Panc1 (cell line): ENCODE results near the gene BCAS3. TPM values are rescaled to one million over a fixed set of nuclear protein-coding genes. Genes with fewer than 3 reads are reported as not detected.

ENCODE experiments used
- ATAC-seq: fragments of 200-7000 bp; cut with Tn5 transposase; 2 replicates; pipeline ENCODE4 v1.9.1; 2020; ENCODE audit warnings: mild to moderate bottlenecking, moderate library complexity
- BruUV-seq: library from RNA; stranded (reverse); fragments of 400-500 nt; replicated peaks from 2 replicates; lab custom pipeline; 2021; lab: Mats Ljungman, UMichigan
- CTCF ChIA-PET: fragments of 300-600 bp; sonication (Branson Sonifier 250); formaldehyde crosslinking; loops from one replicate; lab custom pipeline; 2022; ENCODE audit warnings: antibody characterized with exemption; lab: Charles Lee
- POLR2A ChIA-PET: fragments of 300-600 bp; sonication (Branson Sonifier 250); formaldehyde crosslinking; loops from one replicate; lab custom pipeline; 2022; ENCODE audit warnings: antibody characterized with exemption; lab: Charles Lee
- DNase-seq: peaks from one replicate; pipeline ENCODE4 v3.0.0-alpha.2; 2010; ENCODE audit warnings: low read depth, low spot score
- H3K27ac ChIP-seq: 2 replicates; pipeline ENCODE4 v1.5.1; 2011; ENCODE audit warnings: mild to moderate bottlenecking, low read length, inconsistent platforms
- H3K27me3 ChIP-seq: fragments of 200-500 bp; sonication (Bioruptor generic); 2 replicates; pipeline ENCODE4 v1.6.0; 2014; ENCODE audit warnings: low read length, inconsistent platforms; ENCODE audit not compliant: control insufficient read depth, insufficient read depth
- H3K36me3 ChIP-seq: fragments of 200-500 bp; sonication (Bioruptor generic); 2 replicates; pipeline ENCODE4 v1.5.1; 2014; ENCODE audit warnings: inconsistent platforms, mild to moderate bottlenecking, low read length, moderate library complexity; ENCODE audit not compliant: control insufficient read depth, insufficient read depth
- H3K4me1 ChIP-seq: 2 replicates; pipeline ENCODE4 v1.5.1; 2011; ENCODE audit warnings: inconsistent platforms, mild to moderate bottlenecking, low read length, moderate library complexity; ENCODE audit not compliant: control insufficient read depth, insufficient read depth
- H3K4me3 ChIP-seq, 2 experiments: 2 replicates each; pipeline ENCODE4 v1.5.1; 2011 to 2012; ENCODE audit warnings: low read depth in 2 of 2, low read length in 2 of 2, mild to moderate bottlenecking in 2 of 2, inconsistent platforms in 1 of 2, moderate library complexity in 1 of 2
- H3K9me3 ChIP-seq: fragments of 200-500 bp; sonication (Bioruptor generic); 2 replicates; pipeline ENCODE4 v1.5.1; 2014; ENCODE audit warnings: low read depth, mild to moderate bottlenecking, inconsistent platforms, low read length, moderate library complexity; ENCODE audit not compliant: control insufficient read depth, insufficient read depth
- CTCF ChIP-seq: fragments of 450-650 bp; IDR thresholded peaks from 2 replicates; pipeline ENCODE4 v1.5.1; 2017; ENCODE audit warnings: mild to moderate bottlenecking
- POLR2AphosphoS5 ChIP-seq: IDR thresholded peaks from 2 replicates; pipeline ENCODE4 v1.6.1; 2012; ENCODE audit warnings: mild to moderate bottlenecking, low read depth, low read length, moderate library complexity
- REST ChIP-seq, 2 experiments: IDR thresholded peaks; 2 replicates each; pipeline ENCODE4 v1.6.1; 2011 to 2012; ENCODE audit warnings: low read depth in 2 of 2, control low read depth in 1 of 2, low read length in 1 of 2, mild to moderate bottlenecking in 1 of 2, moderate library complexity in 1 of 2; ENCODE audit not compliant: insufficient read depth in 1 of 2
- SIN3A ChIP-seq: IDR thresholded peaks from 2 replicates; pipeline ENCODE4 v1.6.1; 2012; ENCODE audit warnings: low read depth, mild to moderate bottlenecking, low read length, moderate library complexity, borderline replicate concordance; ENCODE audit not compliant: insufficient read depth
- TCF7L2 ChIP-seq: IDR thresholded peaks from 2 replicates; pipeline ENCODE4 v1.6.1; 2011; ENCODE audit warnings: mild to moderate bottlenecking, low read depth, low read length, inconsistent platforms
- in situ Hi-C: cut with HindIII; loops from 2 replicates; pipeline ENCODE4 v1.10.0; 2016; ENCODE audit warnings: low sequenced_read_pairs, low pct_unique_long_range_greater_than_20kb
- intact Hi-C: fragments of 100-400 bp; cut with micrococcal nuclease; formaldehyde crosslinking; loops from one replicate; pipeline ENCODE4 v1.10.0; 2022; ENCODE audit not compliant: unreplicated experiment
- total RNA-seq: library from RNA; stranded (reverse); gene quantifications from one replicate; pipeline ENCODE4 v1.2.1, GENCODE V29; 2021; ENCODE audit not compliant: unreplicated experiment

The BCAS3 gene
- total RNA-seq, 1 experiment from 2014 or later, result 9.3 TPM

- in situ Hi-C loops, result no loop called here
- ATAC-seq, result no peak
- POLR2A ChIA-PET, result interaction anchor here (0.6 to 0.7 kb wide), 2 partner anchors 32 to 34 kb away, joined by 3 read pairs; no protein-coding TSS in a partner anchor
- Histone ChIP-seq H3K4me3 (no peak overlapping the region), H3K27ac (peak overlapping the region; percentile 34; the same call in 1 of the 2 replicates), H3K27me3 (no peaks in the 10 kb centered on the region), H3K9me3 (no peaks in the 10 kb centered on the region), H3K4me1 (peaks cover 26% of the 10 kb centered on the region), H3K36me3 (no peaks in the 10 kb centered on the region)
- intact Hi-C loops, result no loop called here
- no peak for DNase-seq
- BruUV-seq, result no TSS peak
- CTCF ChIA-PET, result interaction anchor here (0.6 kb wide), 1 partner anchor 100 kb away, joined by 4 read pairs; no protein-coding TSS in a partner anchor
- no peak for TF ChIP-seq CTCF
- no peak for TF ChIP-seq SIN3A
- no peak for TF ChIP-seq POLR2AphosphoS5
- TF ChIP-seq TCF7L2, result no peak
- TF ChIP-seq REST (IDR thresholded peaks at IDR 0.05; ENCODE audit: insufficient read depth in 1 of 2, low read depth in 2 of 2, low read length in 1 of 2), result no peak
Observed at GRCh38 chr17:61289408-61290385, 612.0 kb downstream of the BCAS3 start.

- no peak overlapping the region for H3K4me3 ChIP-seq
- H3K27ac ChIP-seq, result peak overlapping the region; percentile 31; the same call in 1 of the 2 replicates
- in situ Hi-C loops (no loop called here), intact Hi-C loops (no loop called here)
- no TSS peak for BruUV-seq
- DNase-seq (no peak), ATAC-seq (no peak)
- CTCF ChIA-PET, result no interaction called here
- TF ChIP-seq CTCF, result no peak
- no peak for TF ChIP-seq POLR2AphosphoS5
- no peak for TF ChIP-seq REST (IDR thresholded peaks at IDR 0.05; ENCODE audit: insufficient read depth in 1 of 2, low read depth in 2 of 2, low read length in 1 of 2)
- H3K36me3 ChIP-seq, result no peaks in the 10 kb centered on the region
- H3K27me3 ChIP-seq, result no peaks in the 10 kb centered on the region
- POLR2A ChIA-PET, result interaction anchor here (0.5 kb wide), 1 partner anchor 30 kb away, joined by 3 read pairs; no protein-coding TSS in a partner anchor
- peaks cover 16% of the 10 kb centered on the region for H3K4me1 ChIP-seq
- no peaks in the 10 kb centered on the region for H3K9me3 ChIP-seq
Observed at GRCh38 chr17:61291451-61292285, 614.0 kb downstream of the BCAS3 start.
